H9 (cell line): ENCODE data around the gene WFDC1. TPM values are rescaled to one million over a fixed set of nuclear protein-coding genes. Genes with fewer than 3 reads are reported as not detected.

Source experiments
- DNase-seq: peaks from one replicate; pipeline ENCODE4 v3.0.0-alpha.2; 2017
- H2AFZ ChIP-seq: one replicate; pipeline ENCODE4 v1.6.1; 2013; ENCODE audit warnings: mild to moderate bottlenecking, low read length, control low read depth, moderate library complexity
- H2AK5ac ChIP-seq: 2 replicates; pipeline ENCODE4 v1.6.1; 2013; ENCODE audit warnings: low read length, control low read depth, mixed read lengths; ENCODE audit not compliant: insufficient read length
- H2BK120ac ChIP-seq: one replicate; pipeline ENCODE4 v1.6.1; 2013; ENCODE audit warnings: low read depth, mild to moderate bottlenecking, low read length, control low read depth, inconsistent platforms; ENCODE audit not compliant: poor library complexity, severe bottlenecking
- H2BK12ac ChIP-seq: 2 replicates; pipeline ENCODE4 v1.6.1; 2013; ENCODE audit warnings: low read length, control low read depth, mixed read lengths, low read depth; ENCODE audit not compliant: insufficient read length
- H2BK15ac ChIP-seq: 2 replicates; pipeline ENCODE4 v1.6.1; 2013; ENCODE audit warnings: low read depth, low read length, control low read depth
- H2BK20ac ChIP-seq: one replicate; pipeline ENCODE4 v1.6.1; 2013; ENCODE audit warnings: low read depth, mild to moderate bottlenecking, low read length, control low read depth, inconsistent platforms; ENCODE audit not compliant: poor library complexity, severe bottlenecking
- H2BK5ac ChIP-seq: 2 replicates; pipeline ENCODE4 v1.6.1; 2013; ENCODE audit warnings: low read length, control low read depth, mixed read lengths; ENCODE audit not compliant: insufficient read length
- H3K14ac ChIP-seq: 2 replicates; pipeline ENCODE4 v1.6.1; 2013; ENCODE audit warnings: low read length, control low read depth; ENCODE audit not compliant: insufficient read depth
- H3K18ac ChIP-seq: 2 replicates; pipeline ENCODE4 v1.6.1; 2013; ENCODE audit warnings: low read depth, mild to moderate bottlenecking, mixed read lengths, low read length, control low read depth; ENCODE audit not compliant: insufficient read length
- H3K23ac ChIP-seq: 2 replicates; pipeline ENCODE4 v1.6.1; 2013; ENCODE audit warnings: low read length, control low read depth, mixed read lengths, low read depth; ENCODE audit not compliant: insufficient read length
- H3K23me2 ChIP-seq: 2 replicates; pipeline ENCODE4 v1.6.1; 2013; ENCODE audit warnings: low read depth, mild to moderate bottlenecking, mixed read lengths, low read length, control low read depth; ENCODE audit not compliant: insufficient read length, poor library complexity, severe bottlenecking
- H3K27ac ChIP-seq: 2 replicates; pipeline ENCODE4 v1.5.1; 2013; ENCODE audit warnings: low read length, control low read depth, mixed read lengths, low read depth; ENCODE audit not compliant: insufficient read length
- H3K27me3 ChIP-seq: 2 replicates; pipeline ENCODE4 v1.6.1; 2013; ENCODE audit warnings: low read length, control low read depth, inconsistent platforms; ENCODE audit not compliant: insufficient read depth
- H3K4ac ChIP-seq: 2 replicates; pipeline ENCODE4 v1.6.1; 2013; ENCODE audit warnings: low read depth, mild to moderate bottlenecking, control low read depth, inconsistent platforms, low read length, moderate library complexity
- H3K4me1 ChIP-seq: 2 replicates; pipeline ENCODE4 v1.6.1; 2013; ENCODE audit warnings: low read length, control low read depth, inconsistent platforms; ENCODE audit not compliant: insufficient read depth
- H3K4me2 ChIP-seq: 2 replicates; pipeline ENCODE4 v1.6.1; 2013; ENCODE audit warnings: low read length, control low read depth, mixed read lengths; ENCODE audit not compliant: insufficient read length, insufficient read depth
- H3K56ac ChIP-seq: 2 replicates; pipeline ENCODE4 v1.6.1; 2013; ENCODE audit warnings: low read depth, mild to moderate bottlenecking, mixed read lengths, low read length, control low read depth; ENCODE audit not compliant: insufficient read length
- H3K79me1 ChIP-seq: 2 replicates; pipeline ENCODE4 v1.6.1; 2013; ENCODE audit warnings: low read depth, mild to moderate bottlenecking, moderate library complexity, low read length, control low read depth, inconsistent platforms; ENCODE audit not compliant: insufficient read depth, poor library complexity, severe bottlenecking
- H3K79me2 ChIP-seq: 2 replicates; pipeline ENCODE4 v1.6.1; 2013; ENCODE audit warnings: low read length, control low read depth, inconsistent platforms; ENCODE audit not compliant: insufficient read depth
- H3K9ac ChIP-seq: 2 replicates; pipeline ENCODE4 v1.6.1; 2013; ENCODE audit warnings: low read length, control low read depth, mixed read lengths; ENCODE audit not compliant: insufficient read length; ENCODE audit errors: extremely low read depth
- H3K9me3 ChIP-seq: one replicate; pipeline ENCODE4 v1.6.1; 2013; ENCODE audit warnings: low read depth, low read length, inconsistent platforms; ENCODE audit not compliant: control insufficient read depth
- H3T11ph ChIP-seq: one replicate; pipeline ENCODE4 v1.6.1; 2013; ENCODE audit warnings: mild to moderate bottlenecking, low read length, control low read depth, inconsistent platforms
- H4K20me1 ChIP-seq: one replicate; pipeline ENCODE4 v1.6.1; 2013; ENCODE audit not compliant: control insufficient read depth, insufficient read length, insufficient read depth
- H4K5ac ChIP-seq: 2 replicates; pipeline ENCODE4 v1.6.1; 2013; ENCODE audit warnings: low read depth, mild to moderate bottlenecking, mixed read lengths, low read length, control low read depth; ENCODE audit not compliant: insufficient read length
- H4K8ac ChIP-seq: replicated peaks from 2 replicates; pipeline ENCODE4 v1.6.1; 2013; ENCODE audit warnings: low read length, control low read depth, mixed read lengths, low read depth; ENCODE audit not compliant: insufficient read length
- H4K91ac ChIP-seq: 2 replicates; pipeline ENCODE4 v1.6.1; 2013; ENCODE audit warnings: low read depth, mild to moderate bottlenecking, moderate library complexity, mixed read lengths, low read length, control low read depth; ENCODE audit not compliant: insufficient read length
- H3K27ac Mint-ChIP-seq, 3 experiments: 2 replicates in 2 of 3; 3 replicates in 1 of 3; pipeline ENCODE4 v1.8.0; 2020 to 2021; ENCODE audit warnings: mixed read lengths in 3 of 3, mild to moderate bottlenecking in 1 of 3, moderate library complexity in 1 of 3
- H3K27me3 Mint-ChIP-seq: 2 replicates; pipeline ENCODE4 v1.8.0; 2021; ENCODE audit warnings: low read depth, mild to moderate bottlenecking, moderate library complexity, mixed read lengths
- H3K36me3 Mint-ChIP-seq, 3 experiments: 2 replicates in 2 of 3; 3 replicates in 1 of 3; pipeline ENCODE4 v1.8.0; 2020 to 2021; ENCODE audit warnings: low read depth in 3 of 3, mixed read lengths in 3 of 3; ENCODE audit not compliant: insufficient read depth in 1 of 3
- H3K4me1 Mint-ChIP-seq, 2 experiments: 2 replicates each; pipeline ENCODE4 v1.8.0; 2020; ENCODE audit warnings: mixed read lengths in 2 of 2
- H3K4me3 Mint-ChIP-seq, 2 experiments: 2 replicates in 1 of 2; 3 replicates in 1 of 2; pipeline ENCODE4 v1.8.0; 2020 to 2021; ENCODE audit warnings: mild to moderate bottlenecking in 2 of 2, mixed read lengths in 2 of 2, moderate library complexity in 1 of 2
- H3K9me3 Mint-ChIP-seq, 2 experiments: 2 replicates in 1 of 2; 3 replicates in 1 of 2; pipeline ENCODE4 v1.8.0; 2020; ENCODE audit warnings: mild to moderate bottlenecking in 2 of 2, mixed read lengths in 2 of 2, moderate library complexity in 1 of 2
- WGBS: extraction: QIAGEN DNeasy Blood & Tissue Kit; methylation state at CpG from one replicate; pipeline ENCODE4 v1.1.7; 2013; ENCODE audit warnings: missing lambda C conversion rate, low lambda C conversion rate, mixed read lengths; ENCODE audit not compliant: insufficient read length; ENCODE audit errors: extremely low coverage; 5-methylcytosine and 5-hydroxymethylcytosine counted together
- total RNA-seq: library from RNA; stranded (reverse); gene quantifications from 2 replicates; pipeline ENCODE4 v1.2.1, GENCODE V29; 2021
- TF ChIP-seq, protein P1 (sequence below): fragments of 200-600 bp; sonication (generic); conservative IDR thresholded peaks from 3 replicates; pipeline ENCODE4 v1.8.0; 2021; ENCODE audit warnings: antibody characterized with exemption, mild to moderate bottlenecking

Gene WFDC1
- total RNA-seq, 1 experiment from 2014 or later = 0.24 TPM

DNA sequence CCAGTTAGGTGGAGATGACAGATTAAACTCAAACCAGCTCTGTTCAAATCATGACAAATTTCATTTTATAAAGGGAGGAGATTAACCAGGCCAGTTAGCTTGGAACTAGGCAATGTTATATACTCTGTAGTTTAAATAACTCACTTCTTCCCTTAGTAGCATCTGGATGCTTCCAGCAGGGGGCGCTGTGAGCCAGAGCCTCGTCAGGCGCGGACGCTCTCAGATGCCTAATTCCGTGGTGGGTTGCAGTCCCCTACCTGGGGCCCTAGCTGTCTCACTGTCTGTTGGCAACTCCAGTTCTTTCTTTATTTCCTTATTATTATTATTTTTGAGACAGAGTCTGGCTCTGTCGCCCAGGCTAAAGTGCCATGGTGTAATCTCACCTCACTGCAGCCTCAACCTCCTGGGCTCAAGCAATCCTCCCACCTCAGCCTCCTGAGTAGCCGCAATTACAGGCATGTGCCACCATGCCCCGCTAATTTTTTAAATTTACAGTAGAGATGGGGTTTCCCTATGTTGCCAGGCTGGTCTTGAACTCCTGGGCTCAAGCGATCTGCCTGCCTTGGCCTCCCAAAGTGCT lies 17.3 kb upstream of the WFDC1 start:
- H3K27me3 Mint-ChIP-seq = no peaks in the 10 kb centered on the region; the same call in none of the 2 replicates
- no peak overlapping the region for H2BK15ac ChIP-seq
- H2AFZ ChIP-seq = no peak overlapping the region
- H3K18ac ChIP-seq = no peak overlapping the region
- no peaks in the 10 kb centered on the region for H4K20me1 ChIP-seq
- H3K36me3 Mint-ChIP-seq = no peaks in the 10 kb centered on the region
- H3K27ac ChIP-seq = no peak overlapping the region
- no CpG with 5 or more reads among the region's 10 CpGs for WGBS
- no peak overlapping the region for H4K5ac ChIP-seq
- no peaks in the 10 kb centered on the region for H3K9me3 Mint-ChIP-seq
- H2BK12ac ChIP-seq = no peak overlapping the region
- no peaks in the 10 kb centered on the region for H3K23me2 ChIP-seq
- no peak overlapping the region for H3K27ac Mint-ChIP-seq
- H2BK5ac ChIP-seq = no peak overlapping the region
- H3K9me3 ChIP-seq = no peaks in the 10 kb centered on the region
- H3K56ac ChIP-seq = no peak overlapping the region
- peak; percentile 71 for DNase-seq
- H3K79me2 ChIP-seq = no peaks in the 10 kb centered on the region
- H4K8ac ChIP-seq = no peak overlapping the region
- H3K14ac ChIP-seq = no peak overlapping the region
- H3K23ac ChIP-seq = no peak overlapping the region
- no peak overlapping the region for H2AK5ac ChIP-seq
- H3K9ac ChIP-seq = no peak overlapping the region
- H2BK120ac ChIP-seq = no peak overlapping the region
- H3K4me1 ChIP-seq = no peaks in the 10 kb centered on the region; the same call in 1 of the 2 replicates
- no peaks in the 10 kb centered on the region for H3K79me1 ChIP-seq
- H3T11ph ChIP-seq = no peak overlapping the region
- TF ChIP-seq, protein P1, sequence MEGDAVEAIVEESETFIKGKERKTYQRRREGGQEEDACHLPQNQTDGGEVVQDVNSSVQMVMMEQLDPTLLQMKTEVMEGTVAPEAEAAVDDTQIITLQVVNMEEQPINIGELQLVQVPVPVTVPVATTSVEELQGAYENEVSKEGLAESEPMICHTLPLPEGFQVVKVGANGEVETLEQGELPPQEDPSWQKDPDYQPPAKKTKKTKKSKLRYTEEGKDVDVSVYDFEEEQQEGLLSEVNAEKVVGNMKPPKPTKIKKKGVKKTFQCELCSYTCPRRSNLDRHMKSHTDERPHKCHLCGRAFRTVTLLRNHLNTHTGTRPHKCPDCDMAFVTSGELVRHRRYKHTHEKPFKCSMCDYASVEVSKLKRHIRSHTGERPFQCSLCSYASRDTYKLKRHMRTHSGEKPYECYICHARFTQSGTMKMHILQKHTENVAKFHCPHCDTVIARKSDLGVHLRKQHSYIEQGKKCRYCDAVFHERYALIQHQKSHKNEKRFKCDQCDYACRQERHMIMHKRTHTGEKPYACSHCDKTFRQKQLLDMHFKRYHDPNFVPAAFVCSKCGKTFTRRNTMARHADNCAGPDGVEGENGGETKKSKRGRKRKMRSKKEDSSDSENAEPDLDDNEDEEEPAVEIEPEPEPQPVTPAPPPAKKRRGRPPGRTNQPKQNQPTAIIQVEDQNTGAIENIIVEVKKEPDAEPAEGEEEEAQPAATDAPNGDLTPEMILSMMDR = peak; percentile 92
- no peak overlapping the region for H2BK20ac ChIP-seq
- no peaks in the 10 kb centered on the region for H3K27me3 ChIP-seq
- no peak overlapping the region for H3K4ac ChIP-seq
- H3K4me2 ChIP-seq = no peak overlapping the region
- no peak overlapping the region for H4K91ac ChIP-seq
- H3K4me1 Mint-ChIP-seq = peaks cover 10 to 14% of the 10 kb centered on the region in 2 experiments
- no peak overlapping the region for H3K4me3 Mint-ChIP-seq
